Limb (tissue), 2 donors: Measurements from ENCODE around the gene FOS.
A peak's percentile ranks its signal among the peaks of the same experiment; 100 is the strongest.
"Not testable (repeated sequence)": the region's sequence is repeated elsewhere in the genome, so short reads cannot be mapped to it uniquely, and the experiment has no call there.

ENCODE experiments used
- DNase-seq, 2 donors: peaks; one replicate each; pipeline ENCODE4 v3.0.0-alpha.2; 2016; ENCODE audit errors: extremely low spot score in 2 of 2

FOS gene

GRCh38 chr14:75293920-75294648, 15.5 kb downstream of the FOS start:
- DNase-seq: peak; percentile 97 to 99

DNA sequence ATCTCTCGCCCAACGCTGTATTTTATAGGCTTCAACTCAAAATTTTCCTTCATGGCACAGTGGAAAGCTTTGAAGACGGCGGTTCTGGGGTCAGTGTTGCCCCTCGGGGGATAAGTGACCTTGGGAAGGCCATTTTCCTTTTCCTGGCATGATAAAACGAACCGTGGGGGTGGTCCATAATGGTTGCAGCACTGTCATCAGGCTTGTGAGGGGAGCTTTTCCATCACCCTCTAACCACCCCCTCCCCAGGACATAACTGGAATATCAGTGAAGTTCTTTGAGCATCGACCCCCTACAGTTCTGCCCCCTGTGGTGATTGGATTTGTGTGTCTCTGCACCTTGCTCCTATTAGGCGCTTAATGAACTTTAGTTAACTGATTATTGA, 16.0 kb downstream of the FOS start:
- no peak for DNase-seq

GRCh38 chr14:75295061-75295461, 16.4 kb downstream of the FOS start:
- peak in 1 of 2 donors; percentile 71 for DNase-seq

- peak; percentile 88 to 91 for DNase-seq
Observed at GRCh38 chr14:75295491-75296345, 17.1 kb downstream of the FOS start.

DNA sequence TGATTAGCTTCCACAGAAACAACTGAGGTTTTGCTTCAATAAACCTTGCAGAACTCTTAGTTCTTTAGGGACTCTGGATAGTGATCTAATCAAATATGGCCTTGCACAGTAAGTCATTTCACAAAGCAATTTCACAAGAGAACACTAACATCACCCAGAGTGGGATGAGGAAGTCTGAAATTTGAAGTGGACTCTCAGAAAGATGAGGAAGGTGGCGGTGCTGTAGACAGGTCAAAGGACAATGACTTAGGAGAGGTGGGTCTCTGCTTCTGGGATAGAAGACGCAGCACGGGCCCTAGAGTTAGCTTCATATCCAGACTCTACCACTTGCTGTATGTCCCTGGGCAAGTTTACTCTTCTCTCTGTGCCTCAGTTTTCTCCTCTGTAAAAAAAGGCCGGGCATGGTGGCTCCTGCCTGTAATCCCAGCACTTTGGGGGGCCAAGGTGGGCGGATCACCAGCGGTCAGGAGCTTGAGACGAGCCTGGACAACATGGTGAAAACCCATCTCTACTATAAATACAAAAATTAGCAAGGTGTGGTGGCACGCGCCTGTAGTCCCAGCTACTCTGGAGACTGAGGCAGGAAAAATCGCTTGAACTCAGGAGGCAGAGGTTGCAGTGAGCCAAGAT, 18.9 kb downstream of the FOS start:
- no peak for DNase-seq

DNA sequence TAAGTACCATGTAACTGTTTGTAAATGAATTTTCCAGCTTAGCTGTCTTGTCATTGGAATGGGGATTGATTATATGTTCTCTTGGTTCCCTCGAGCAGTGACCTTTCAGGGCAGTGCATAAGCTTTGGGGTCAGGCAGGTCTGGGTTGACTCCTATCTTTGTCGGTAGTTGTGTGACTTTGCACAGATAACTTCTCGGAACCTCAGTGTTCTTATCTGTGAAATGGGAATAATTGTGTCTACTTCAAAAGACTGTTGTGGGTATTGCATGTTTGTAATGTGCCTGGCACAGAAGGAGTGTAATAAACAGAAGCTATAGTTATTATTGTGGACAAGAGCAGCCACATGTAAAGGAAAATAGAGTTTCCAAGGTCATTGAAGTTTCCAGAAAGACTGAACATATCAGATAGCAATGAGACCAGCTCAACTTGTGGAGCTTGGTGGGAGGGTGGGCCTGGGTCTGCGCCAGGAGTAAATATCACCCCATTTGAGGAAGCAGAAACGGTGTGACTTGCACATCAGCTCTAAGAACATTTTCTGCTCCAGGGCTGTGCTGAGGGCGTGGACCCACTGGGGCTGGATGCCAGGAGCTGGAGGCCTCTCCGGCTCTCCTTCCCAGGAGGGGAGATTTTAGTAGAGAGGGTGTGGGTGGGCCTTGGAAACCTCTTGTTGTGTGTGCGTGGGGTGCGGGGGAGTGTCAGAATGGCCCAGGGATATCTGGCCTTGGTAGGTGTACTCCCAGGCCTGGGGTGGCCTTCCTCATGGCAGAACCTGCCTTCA, 19.7 kb downstream of the FOS start:
- peak in 1 of 2 donors; percentile 43 for DNase-seq

- no peak for DNase-seq
Observed at GRCh38 chr14:75299059-75299458, 20.4 kb downstream of the FOS start.

DNA sequence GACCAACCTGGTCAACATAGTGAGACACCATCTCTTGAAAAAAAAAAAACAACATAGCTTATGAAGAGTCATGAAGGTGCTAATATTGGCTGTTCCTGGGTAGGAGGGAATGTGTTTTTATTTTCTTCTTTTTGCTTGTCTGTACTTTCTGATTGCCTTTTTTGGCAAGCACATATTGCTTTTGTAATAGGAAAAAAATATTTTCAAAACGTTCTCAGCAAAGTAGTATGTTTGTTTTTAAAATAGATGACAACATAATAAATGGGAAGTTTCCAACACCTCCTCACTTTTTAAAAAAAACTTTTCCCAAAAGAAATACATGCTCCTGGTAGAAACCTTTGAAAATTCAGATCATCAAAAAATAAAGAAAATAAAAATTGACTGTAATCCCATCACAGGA, 20.9 kb downstream of the FOS start:
- no peak for DNase-seq

DNA sequence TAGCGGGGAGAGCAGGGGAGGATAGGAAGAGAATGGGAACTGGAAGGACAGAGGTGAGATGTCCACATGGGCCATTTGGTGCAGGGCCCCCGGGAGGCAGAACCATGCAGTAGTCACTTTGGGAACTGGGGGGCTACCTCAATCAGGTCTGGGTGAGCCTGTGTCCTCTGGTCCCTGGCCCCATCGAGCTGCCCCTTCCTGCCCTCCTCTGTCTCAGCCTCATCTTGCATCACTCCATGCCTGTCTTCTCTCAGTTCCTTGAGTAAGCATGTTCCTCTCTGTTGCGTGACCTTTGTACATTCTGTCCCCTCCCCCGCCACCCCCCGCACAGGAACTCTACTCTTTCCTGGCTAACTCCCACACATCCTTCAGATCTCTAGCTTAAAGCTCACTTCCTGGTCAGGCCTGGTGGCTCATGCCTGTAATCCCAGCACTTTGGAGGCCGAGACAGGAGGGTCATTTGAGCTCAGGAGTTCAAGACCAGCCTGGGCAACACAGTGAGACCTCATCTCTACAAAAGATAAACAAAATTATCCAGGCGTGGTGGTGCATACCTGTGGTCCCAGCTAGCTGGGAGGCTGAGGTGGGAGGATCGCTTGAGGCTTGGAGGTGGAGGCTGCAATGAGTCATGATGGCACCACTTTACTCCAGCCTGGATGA, 23.2 kb downstream of the FOS start:
- no peak for DNase-seq

GRCh38 chr14:75303381-75303789, 24.8 kb downstream of the FOS start:
- DNase-seq: peak; percentile 69 to 85

DNA sequence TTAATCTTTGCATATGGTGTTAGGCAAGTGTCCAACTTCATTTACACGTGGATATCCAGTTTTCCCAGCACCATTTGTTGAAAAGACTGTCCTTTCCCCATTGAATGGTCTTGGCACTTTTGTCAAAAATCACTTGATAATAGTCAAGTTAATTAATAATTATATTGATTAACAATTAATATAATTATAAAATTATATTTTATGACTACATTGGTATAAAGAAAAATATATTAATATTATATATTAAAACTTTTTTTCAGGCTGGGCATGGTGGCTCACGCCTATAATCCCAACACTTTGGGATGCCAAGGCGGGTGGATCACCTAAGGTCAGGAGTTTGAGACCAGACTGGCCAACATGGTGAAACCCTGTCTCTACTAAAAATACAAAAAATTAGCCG, 27.8 kb downstream of the FOS start:
- DNase-seq: not testable (repeated sequence)

DNA sequence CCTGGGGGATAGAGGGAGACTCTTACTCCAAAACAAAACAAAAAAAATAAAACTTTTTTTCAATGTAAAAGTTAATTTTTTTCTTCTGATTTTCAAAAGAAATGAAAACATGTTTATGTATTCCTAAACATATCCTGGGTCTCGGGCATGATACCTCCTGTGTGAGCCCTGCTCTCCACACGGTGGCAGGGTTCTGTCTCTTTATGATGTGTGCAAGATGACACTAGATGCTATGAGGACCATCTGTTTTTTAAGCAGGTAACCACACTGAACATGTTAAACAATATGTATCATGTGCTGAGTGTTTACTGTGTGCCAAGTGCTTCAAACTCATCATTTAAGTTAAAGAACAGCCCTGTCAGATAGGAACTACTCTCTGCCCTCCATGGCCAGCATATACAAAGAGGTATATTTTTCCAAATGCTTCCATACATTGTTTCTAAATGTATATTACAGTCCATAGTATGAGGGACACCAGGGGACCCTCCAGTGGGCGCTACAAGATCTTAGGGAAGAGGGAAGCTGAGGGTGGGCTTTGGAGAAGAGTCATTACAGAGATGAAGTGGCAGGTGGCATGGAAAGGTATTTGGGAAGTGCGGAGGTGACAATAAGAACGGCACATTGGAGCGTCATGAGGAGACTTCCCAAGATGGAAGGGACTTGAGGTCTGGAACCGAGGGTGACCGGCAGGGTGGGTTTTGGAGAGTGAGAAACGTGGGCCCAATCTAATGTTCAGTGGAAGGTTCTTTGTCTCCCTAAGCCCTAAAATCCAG, 28.5 kb downstream of the FOS start:
- DNase-seq: peak in 1 of 2 donors; percentile 53

- DNase-seq: peak; percentile 89 to 92
Observed at GRCh38 chr14:75307700-75308379, 29.2 kb downstream of the FOS start.

- not testable (repeated sequence) for DNase-seq
Observed at GRCh38 chr14:75308991-75309390, 30.4 kb downstream of the FOS start.

DNA sequence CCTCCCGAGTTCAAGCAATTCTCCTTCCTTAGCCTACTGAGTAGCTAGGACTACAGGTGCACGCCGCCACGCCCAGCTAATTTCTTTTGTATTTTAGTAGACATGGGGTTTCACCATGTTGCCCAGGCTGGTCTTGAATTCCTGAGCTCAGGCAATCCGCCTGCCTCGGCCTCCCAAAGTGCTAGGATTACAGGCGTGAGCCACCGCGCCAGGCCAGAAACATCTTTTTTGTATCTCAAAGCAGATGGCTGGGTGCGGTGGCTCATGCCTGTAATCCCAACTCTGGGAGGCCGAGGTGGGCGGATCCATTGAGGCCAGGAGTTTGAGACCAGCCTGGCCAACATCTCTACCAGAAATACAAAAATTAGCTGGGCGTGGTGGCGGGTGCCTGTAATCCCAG, 30.9 kb downstream of the FOS start:
- DNase-seq: not testable (repeated sequence)

GRCh38 chr14:75310295-75311111, 31.9 kb downstream of the FOS start:
- peak; percentile 91 to 93 for DNase-seq

DNA sequence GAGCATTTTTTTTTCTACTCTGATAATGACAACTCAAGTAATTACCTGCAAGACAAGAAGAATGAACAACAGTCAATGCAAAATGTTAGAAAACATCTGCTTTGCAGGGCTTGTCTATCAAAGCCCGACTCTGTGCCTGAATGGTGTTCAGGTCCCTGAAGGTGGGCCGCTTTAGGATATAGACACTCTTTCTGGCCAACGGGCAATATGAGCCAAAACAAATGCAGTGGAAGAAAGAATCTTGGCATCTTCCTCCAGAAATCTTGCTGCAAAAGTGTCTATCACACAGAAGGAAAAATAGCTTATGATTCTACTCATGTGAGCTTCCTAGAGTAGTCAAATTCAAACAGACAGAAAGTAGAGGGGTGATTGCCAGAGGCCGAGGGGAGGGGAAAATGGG, 32.7 kb downstream of the FOS start:
- DNase-seq: no peak

GRCh38 chr14:75312341-75312740, 33.7 kb downstream of the FOS start:
- DNase-seq: no peak

GRCh38 chr14:75313294-75313693, 34.7 kb downstream of the FOS start:
- DNase-seq: no peak
